ENCODE data around the gene PPARG. TPM values are rescaled to one million over a fixed set of nuclear protein-coding genes. Genes with fewer than 3 reads are reported as not detected.

PPARG gene
- total and polyA plus RNA-seq, 2 of the 13 experiments (the other 11 are each of a cell fraction or from before 2014, with no cell fraction given), result 13.9 to 58.3 TPM

- TF ChIP-seq ZNF883 (CRISPR knock-in tag; IDR thresholded peaks at IDR 0.05; ENCODE audit: not compliant biosample characterization) (no peak), ZNF335 (CRISPR knock-in tag; IDR thresholded peaks at IDR 0.05) (no peak), ZBTB34 (CRISPR knock-in tag; IDR thresholded peaks at IDR 0.05) (no peak), SATB2 (CRISPR knock-in tag; IDR thresholded peaks at IDR 0.05) (no peak), THAP11 (CRISPR knock-in tag; IDR thresholded peaks at IDR 0.05) (no peak; the same call in none of the 2 replicates), SMARCC2 (IDR thresholded peaks at IDR 0.05) (no peak), ZNF720 (CRISPR knock-in tag; IDR thresholded peaks at IDR 0.05) (no peak), ZNF34 (CRISPR knock-in tag; IDR thresholded peaks at IDR 0.05; ENCODE audit: borderline replicate concordance) (no peak), IKZF1 (IDR thresholded peaks at IDR 0.05) (no peak), ZNF580 (CRISPR knock-in tag; IDR thresholded peaks at IDR 0.05; ENCODE audit: borderline replicate concordance, low read depth) (peak; percentile 82; the same call in 1 of the 2 replicates), ZFP91 (CRISPR knock-in tag; IDR thresholded peaks at IDR 0.05; ENCODE audit: borderline replicate concordance) (peak; percentile 80; the same call in 1 of the 2 replicates), MLX (CRISPR knock-in tag; IDR thresholded peaks at IDR 0.05) (no peak), RFXAP (CRISPR knock-in tag; IDR thresholded peaks at IDR 0.05; ENCODE audit: borderline replicate concordance) (no peak; the same call in 1 of the 2 replicates), ZNF407 (CRISPR knock-in tag; IDR thresholded peaks at IDR 0.05; ENCODE audit: not compliant biosample characterization) (no peak), ZNF331 (CRISPR knock-in tag; IDR thresholded peaks at IDR 0.05) (no peak)
Measured at GRCh38 chr3:12444582-12445471, 156.0 kb downstream of the PPARG start (continued).

Measured in HepG2 (cell line).